GM19099 (cell line): Measurements from ENCODE around the gene FBXL7.

Source experiments
- POLR2A ChIP-seq: IDR thresholded peaks from 3 replicates; pipeline ENCODE4 v1.6.1; 2011; ENCODE audit warnings: low read depth; ENCODE audit not compliant: insufficient read length; ENCODE audit errors: extremely low read depth

Gene FBXL7

DNA sequence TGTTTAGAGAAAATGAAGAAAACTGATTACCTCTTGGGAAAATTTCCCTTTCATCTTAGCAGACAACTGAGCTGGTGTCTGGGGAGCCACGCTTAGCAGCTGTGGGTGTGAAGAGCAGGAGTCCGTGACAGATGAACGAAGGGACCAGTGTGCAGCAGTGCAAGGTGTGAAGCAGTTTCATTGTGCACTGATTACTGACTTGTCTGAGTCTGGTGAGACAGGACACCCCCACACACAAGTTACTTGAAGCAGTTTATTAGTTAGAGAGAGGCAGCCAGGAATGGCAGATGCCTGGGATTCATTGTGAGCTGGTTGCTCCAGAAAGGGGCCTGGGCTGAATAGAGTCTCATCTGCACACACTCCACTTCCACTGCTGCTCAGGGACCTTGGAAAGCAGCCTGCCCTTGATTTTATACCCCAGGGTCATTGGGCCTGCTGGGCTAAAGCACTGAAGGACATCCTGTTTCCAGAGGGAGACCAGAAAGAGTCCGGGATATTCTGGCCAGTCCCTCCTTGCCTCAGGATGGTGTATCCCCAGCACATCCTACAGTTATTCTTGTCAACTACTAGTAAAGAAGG lies 47.4 kb downstream of the FBXL7 start:
- TF ChIP-seq POLR2A = no peak

DNA sequence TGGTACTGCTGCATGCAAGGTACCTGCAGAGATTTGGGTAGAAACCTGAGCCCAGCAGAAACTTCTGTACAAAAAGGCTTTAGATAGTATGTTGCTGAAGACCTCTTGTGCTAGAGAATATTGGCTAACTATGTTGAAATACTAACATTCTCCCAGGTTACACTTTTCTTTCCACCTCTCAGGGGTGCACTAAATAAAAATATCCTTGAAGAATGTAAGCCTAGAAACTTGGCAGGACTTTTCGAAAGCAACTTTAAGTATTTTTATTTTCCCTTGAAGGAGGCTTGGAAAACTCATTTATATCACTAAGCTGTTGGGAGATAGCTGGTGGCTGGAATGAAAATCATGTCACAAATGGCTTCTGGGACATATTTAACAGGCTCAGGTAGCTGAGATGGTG lies 50.0 kb downstream of the FBXL7 start:
- TF ChIP-seq POLR2A = no peak

DNA sequence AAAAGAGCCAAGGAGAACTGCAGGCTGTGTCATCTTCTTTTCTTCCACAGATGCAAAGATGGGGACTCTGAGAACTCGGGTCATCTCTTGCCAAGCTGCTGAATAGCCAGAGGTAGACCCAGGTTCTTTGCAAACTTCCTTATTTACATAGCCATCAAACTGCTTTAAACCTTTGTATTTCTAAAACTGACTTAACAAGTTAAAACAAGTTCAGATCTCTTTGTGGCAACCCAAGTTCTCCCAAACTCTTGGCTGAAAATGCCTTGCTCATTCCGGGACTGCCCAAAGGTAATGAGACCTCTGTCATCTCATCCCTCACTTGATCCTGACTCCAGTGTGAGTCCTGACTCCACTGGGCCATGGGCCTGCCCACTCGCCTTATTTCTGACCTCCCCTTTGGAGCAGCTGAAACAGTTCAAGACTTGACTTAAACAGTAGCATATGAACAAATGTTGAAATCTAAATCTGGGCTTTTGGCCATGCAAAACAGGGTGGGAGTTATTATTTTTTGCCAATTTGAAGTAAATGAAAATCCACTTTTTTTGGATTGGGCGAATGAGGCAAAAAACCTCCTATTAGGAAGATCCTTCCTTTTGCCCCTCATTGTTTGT lies 50.6 kb downstream of the FBXL7 start:
- TF ChIP-seq POLR2A = no peak

DNA sequence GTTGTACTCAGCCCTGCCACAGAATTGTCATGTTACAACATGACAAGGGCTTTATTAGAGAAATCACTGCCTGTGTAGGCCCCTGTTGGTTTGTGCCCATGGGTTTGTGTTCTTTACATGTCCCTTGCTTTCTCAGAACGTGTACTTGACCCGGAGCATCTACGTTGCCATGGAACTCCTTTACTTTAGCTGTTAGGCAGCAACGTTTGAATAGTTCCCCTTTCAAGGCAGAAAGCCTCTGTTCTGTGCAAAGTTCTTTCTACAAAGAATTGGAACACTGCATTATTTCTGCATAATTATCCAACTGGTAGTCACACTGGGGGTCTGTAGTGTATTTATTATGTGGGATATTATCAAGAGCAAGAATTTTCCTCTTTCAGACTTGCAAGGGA lies 51.1 kb downstream of the FBXL7 start:
- no peak for TF ChIP-seq POLR2A

DNA sequence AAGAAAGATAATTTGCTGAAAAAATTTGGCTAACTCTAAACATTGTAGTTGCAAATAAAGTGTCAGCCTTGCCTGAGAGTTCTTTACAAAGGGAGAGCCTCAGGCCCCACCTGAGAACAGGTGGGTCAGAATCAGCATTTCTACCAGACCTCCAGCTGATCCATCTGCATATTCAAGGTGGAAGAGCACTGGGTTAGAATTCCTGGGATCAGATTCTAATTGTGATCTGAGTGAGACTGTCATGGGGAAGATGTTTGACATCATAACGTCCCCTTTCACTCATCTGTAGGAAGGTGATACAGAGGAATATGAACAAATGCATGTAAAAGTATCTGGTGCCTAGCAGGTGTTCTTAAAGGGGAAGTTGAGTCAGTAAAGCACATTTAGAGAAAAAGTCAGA lies 54.6 kb downstream of the FBXL7 start:
- TF ChIP-seq POLR2A = no peak

DNA sequence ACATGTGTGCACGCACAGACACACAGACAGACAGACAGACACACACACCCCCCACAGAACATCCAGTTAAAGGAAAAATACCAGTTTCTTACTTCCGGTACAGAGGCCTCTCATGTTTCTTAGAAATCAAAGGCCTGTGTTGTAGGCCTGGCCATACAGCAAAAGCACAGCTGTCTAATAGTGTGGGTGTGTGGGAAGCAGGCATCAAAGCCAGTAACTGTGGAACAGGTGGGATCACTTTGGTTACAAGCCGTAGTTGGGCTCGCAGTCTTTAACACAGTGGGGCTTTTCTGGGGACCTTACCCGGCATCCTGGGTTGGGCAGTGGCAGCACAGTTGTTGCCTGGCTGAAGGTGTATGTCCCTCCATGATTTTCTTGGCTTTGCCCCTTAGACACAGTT lies 55.2 kb downstream of the FBXL7 start:
- no peak for TF ChIP-seq POLR2A

DNA sequence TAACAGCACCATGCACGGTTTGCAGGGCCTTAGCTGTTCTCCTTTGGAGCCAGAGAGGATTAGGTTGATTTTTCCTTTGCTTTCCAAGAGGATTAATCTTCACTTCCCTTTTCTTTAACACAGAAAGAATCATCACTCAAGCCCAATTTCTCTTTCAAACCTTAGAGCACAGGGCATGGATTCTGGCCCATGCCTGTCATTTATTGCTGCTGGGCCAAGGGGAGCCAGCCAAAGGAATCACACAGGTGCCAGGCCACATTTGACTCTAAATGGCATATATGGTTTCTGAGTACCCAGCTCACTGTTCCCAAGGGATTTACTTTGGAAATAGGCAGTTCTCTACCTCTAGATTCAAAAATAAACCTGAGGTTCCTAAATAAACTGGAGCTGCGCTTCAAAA lies 58.3 kb downstream of the FBXL7 start:
- TF ChIP-seq POLR2A = no peak

DNA sequence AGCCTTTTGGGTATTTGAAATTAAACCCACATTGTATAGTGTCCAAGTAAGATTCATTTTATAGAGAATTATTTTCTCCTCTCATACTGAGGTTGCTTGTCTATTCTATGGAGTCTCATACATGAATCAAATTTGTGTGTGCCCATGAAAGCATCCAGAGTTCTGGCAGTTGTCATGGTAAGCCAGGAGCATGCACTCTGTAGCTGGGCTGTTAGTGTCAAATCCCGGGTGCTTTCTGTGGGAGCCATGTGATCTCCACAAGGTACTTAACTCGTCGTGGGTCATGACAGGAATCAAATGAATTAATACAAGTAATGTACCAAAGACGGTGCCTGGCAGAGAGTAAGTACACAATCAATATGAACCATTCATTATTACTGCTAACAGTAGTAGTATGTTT lies 58.7 kb downstream of the FBXL7 start:
- TF ChIP-seq POLR2A = no peak

DNA sequence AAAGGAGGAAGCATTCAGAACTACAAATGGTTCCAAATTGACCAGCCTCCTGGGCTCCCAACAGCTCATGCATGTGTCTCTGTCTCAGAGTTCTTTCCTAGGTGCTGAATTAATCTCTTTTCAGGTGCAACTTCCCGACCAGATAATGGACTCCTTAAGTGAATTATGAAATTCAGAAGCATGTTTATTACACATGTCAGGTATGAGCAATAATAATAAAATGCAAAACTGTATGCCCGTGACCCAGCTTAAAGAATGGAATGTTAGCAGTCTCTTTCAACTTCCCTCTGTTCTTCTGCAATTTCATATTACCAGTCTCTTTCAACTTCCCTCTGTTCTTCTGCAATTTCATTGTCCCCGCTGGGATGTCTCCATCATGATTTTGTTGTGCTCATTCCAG lies 60.4 kb downstream of the FBXL7 start:
- no peak for TF ChIP-seq POLR2A

DNA sequence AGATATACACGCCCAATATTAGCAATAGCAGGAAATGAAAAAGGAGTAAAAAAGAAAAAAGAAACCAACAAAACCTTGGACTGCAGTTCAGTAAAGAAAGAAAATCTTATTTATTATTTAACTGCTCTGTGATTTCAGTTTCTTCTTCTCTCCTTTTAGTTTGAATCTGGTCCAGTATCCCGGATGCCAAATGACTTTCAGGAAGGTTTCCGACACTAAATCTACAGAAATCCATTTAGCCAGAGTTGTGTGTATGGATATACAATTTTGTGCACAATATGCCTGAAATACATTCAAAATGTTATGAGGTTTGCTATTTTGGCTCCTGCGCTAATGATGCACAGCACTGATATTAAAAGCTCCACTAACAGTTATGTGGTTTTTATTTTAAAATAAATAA lies 64.5 kb downstream of the FBXL7 start:
- no peak for TF ChIP-seq POLR2A

DNA sequence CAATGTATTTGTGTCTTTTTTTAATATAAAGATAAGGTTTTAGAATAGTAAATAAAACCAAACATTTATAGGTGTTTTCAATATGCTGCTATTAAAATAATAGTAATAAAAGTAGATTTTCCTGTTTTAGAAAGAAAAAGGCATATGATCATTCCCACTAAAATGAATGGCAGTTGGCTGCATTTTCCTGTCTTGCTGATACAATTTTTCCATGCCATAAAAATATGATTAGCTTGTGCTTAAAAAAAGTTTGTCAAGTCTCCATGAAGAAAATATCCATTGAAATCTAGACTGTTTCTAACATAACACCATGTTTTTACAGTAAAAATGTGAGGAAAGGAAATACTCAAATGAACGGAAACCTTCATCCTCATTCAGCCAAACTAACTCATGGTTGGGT lies 65.0 kb downstream of the FBXL7 start:
- no peak for TF ChIP-seq POLR2A

DNA sequence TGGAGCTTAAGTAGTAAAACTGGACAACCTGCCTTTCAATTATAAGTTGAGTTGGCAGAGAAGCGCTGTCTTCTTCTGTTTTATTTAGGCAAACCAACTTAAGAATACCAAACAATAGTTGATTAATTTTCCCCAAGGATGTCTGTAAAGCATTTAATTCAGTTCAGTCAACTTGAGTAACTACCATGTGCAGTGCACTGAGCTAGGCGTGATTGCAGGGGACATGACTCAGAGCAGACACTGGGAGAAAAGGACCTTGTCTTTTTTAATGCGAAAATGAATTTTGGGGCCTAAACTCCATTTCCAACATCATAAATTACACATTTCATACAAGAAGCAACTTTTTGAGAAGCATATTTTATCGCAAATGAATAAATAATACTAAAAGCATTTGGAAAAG lies 66.3 kb downstream of the FBXL7 start:
- TF ChIP-seq POLR2A = no peak

DNA sequence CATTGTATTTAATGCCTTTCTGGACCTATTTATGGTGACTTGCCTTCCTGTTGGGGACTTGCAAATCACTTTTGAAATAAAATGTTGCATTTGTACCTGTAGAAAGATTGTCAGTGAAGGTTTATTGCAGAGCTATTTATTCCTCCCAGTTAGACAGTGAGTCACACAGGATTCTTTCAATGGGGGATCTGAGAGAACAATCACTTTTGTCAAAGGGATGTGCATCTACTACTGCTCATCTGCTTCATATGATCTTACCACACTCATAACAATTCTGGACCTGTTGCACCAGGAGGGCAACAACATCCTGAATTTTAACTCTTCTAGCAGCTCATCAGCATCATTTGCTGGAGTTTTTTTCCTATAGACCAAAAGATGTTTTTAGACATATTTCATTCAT lies 66.8 kb downstream of the FBXL7 start:
- TF ChIP-seq POLR2A = no peak

DNA sequence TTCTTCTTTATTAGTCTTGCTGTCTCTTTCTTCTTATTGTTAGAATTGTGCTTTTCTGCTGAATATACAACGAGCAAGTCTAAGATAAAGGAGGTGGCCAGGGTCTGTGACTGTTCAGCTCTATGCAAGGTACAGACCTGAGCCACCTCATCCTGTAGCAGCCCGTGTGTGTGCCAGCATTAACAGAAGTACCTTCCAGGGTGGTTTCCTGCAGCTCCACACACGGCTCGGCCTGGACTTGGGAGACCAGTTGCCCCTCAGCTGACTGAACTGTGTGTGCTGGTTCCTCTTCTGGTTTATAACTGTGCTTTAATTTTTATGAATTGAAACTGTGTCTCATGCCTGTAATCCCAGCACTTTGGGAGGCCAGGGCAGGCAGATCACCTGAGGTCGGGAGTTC lies 70.5 kb downstream of the FBXL7 start:
- TF ChIP-seq POLR2A = no peak

DNA sequence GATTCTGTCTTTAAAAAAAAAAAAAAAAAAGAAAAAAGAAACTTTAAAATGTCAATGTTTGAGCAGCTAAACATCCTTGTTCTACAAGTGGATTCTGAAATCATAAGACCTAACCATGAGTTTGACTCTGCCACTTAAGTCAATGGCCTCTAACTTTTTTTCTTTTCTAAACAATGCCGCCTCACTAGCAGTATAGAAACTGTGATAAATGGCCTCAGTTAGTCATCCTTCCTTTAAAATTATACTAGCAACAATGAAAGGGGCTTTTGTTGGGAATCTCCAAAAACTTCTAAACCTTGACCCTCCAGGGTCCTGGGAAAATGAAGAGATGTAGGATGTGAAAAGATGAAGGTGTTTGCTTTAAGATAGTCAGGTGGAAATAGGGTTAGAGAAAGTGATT lies 71.1 kb downstream of the FBXL7 start:
- no peak for TF ChIP-seq POLR2A

DNA sequence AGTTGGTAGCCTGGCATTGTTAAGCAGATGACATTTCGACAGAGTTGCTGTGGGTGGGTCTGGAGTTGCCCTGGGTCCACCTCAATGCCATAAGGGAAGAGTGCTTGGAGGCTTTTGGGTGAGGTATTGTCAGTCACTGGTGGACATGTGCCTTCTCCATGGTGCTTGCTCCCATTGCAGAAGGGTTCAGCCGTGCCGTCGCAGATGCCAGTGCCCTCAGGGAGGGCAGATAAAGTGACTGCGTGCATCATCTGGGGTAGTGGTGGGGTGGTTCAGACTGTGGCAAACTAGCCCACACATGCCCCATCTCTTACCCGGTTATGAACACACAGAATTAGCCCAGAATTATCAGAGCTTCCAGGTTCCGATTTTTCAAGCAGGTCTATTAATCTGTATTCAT lies 71.6 kb downstream of the FBXL7 start:
- no peak for TF ChIP-seq POLR2A

DNA sequence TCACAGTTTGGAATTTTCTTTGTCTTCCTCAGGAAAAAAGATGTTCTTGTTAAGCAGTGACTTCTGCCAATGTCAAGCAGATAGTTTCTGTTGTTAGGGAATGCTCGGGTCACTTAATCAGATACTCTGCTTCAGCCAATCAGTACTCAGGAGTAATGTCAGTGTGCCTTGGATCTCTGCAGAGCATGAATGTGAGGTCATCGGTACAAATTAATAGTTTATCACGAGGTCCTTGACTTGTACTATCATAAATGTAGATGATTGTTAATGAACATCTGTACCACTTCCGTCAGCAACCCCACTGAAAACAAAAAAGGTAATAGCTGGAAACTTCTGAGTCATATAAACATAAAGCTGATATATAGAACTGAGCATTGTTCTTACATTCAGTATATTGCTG lies 73.6 kb downstream of the FBXL7 start:
- no peak for TF ChIP-seq POLR2A
